Skin epidermis (tissue), 12 donors: Measurements from ENCODE around the gene SLC39A11.
"Not testable (repeated sequence)": the region's sequence is repeated elsewhere in the genome, so short reads cannot be mapped to it uniquely, and the experiment has no call there.

Experiments used
- H3K27ac ChIP-seq, 21 experiments: fragments of 200-600 bp; sonication (generic) in 11 of 21; one replicate each; pipeline ENCODE4 v1.5.0; 2020; ENCODE audit warnings: mild to moderate bottlenecking in 3 of 21, inconsistent platforms in 2 of 21, moderate library complexity in 2 of 21
- H3K4me3 ChIP-seq, 7 experiments: fragments of 200-600 bp; sonication (generic) in 2 of 7; one replicate each; pipeline ENCODE4 v1.5.0; 2020; ENCODE audit warnings: inconsistent platforms in 2 of 7, mild to moderate bottlenecking in 2 of 7, moderate library complexity in 1 of 7

Gene SLC39A11

GRCh38 chr17:72900654-72900971 is 191.9 kb downstream of the SLC39A11 start:
- Histone ChIP-seq H3K27ac (no peak overlapping the region), H3K4me3 (no peak overlapping the region)

DNA sequence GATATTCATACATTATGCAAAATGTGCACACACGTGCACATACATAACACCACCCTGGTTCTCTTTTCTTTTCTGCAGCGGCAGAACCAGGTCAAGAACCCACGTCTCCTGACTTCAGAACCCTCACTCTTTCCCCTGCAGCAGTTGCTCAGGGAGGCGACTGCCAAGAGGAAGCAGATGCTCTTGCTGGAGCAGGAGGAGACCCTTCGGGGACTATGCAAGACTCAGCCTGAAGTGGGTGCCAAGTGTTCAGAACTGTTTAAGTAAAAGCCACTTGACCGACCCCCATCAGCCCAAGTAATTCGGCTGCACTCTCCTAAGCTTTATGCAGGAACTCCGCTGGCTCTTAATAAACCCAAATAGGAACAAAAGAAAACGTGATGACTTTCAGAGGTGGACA is 193.8 kb downstream of the SLC39A11 start:
- Histone ChIP-seq H3K4me3 (no peak overlapping the region), H3K27ac (no peak overlapping the region)

- H3K4me3 ChIP-seq: not testable (repeated sequence)
Observed at GRCh38 chr17:72896288-72896687, 196.2 kb downstream of the SLC39A11 start.

DNA sequence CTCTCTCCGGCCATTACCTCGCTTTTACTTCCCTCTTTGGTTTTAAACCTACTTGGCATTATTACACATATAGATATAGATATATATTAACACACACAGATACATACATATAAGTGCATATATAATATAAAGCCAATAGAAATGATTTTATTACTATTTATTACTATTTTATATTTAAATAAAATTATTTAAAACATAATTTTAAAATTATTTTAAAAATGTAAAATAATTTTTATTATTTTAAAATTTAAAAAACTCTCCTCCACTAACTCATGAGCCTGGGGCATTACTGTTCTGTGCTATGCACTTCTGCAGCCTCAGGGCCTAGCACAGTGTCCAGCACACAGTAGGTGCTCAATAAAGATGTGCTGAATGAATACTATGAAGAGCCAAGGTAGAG is 200.9 kb downstream of the SLC39A11 start:
- no peak overlapping the region for H3K4me3 ChIP-seq
- H3K27ac ChIP-seq: no peak overlapping the region

More at GRCh38 chr17:72896288-72896687, 196.2 kb downstream of the SLC39A11 start:
- H3K27ac ChIP-seq: not testable (repeated sequence)

DNA sequence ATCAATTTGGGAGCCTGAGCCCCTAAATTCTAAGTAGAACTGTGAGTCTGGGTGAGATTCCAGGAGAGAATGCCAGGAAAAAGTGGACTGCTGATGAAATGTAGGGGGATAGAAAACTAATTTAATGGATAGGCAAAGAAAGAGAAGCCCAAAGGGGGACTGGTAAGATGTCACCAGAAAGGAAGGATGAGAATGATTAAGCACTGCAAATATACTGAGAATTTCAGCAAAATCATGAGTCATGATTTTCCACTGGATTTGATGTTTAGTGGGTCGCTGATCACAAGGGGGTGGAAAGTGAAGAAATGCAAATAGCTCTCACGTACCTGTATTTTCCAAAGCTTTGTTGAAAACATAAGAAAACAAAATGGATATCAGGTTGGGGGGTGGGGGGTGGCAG is 201.8 kb downstream of the SLC39A11 start:
- no peak overlapping the region for H3K4me3 ChIP-seq
- H3K27ac ChIP-seq: no peak overlapping the region

GRCh38 chr17:72887917-72888316 is 204.6 kb downstream of the SLC39A11 start:
- Histone ChIP-seq H3K27ac (no peak overlapping the region), H3K4me3 (no peak overlapping the region)

DNA sequence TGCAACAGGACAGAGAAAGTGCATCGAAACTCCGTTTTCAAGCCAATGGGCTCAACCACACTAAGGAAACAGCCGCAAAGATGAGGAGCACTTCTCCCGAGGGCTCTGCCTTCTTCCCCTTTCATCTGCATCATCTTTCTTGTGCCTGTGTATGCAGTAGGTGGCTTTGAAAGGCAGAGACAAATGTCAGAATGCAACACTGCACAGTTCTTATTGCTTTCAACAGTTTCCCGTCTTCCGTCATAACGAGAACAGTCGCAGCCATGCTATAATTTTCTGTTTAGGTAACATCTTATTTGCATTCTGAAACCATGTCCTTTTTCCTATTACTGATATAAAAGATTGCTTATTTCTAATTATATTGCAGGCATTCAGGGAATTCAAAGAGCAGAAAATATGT is 205.2 kb downstream of the SLC39A11 start:
- Histone ChIP-seq H3K4me3 (no peak overlapping the region), H3K27ac (no peak overlapping the region)

DNA sequence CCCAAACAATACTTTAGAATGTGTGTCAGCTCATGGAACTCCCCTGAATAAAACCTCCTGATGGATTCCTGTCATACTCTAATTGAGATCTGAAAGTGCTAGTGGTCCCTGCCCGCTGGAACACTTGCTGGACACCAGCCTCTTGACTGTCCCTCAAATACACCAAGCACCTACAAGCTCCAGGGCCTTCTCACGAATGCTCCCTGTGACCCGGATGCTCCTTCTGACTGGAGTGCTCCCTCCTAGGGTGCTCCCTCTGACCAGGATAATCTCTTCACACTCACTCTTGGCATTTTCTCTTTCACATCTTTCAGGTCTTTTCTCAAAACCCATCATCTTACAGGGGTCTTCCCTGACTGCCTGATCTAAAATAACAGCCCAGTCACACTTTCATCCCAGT is 205.9 kb downstream of the SLC39A11 start:
- no peak overlapping the region for H3K27ac ChIP-seq
- no peak overlapping the region for H3K4me3 ChIP-seq

GRCh38 chr17:72884066-72884465 is 208.4 kb downstream of the SLC39A11 start:
- Histone ChIP-seq H3K4me3 (no peak overlapping the region), H3K27ac (no peak overlapping the region)

GRCh38 chr17:72883351-72883750 is 209.1 kb downstream of the SLC39A11 start:
- Histone ChIP-seq H3K4me3 (no peak overlapping the region), H3K27ac (no peak overlapping the region)

DNA sequence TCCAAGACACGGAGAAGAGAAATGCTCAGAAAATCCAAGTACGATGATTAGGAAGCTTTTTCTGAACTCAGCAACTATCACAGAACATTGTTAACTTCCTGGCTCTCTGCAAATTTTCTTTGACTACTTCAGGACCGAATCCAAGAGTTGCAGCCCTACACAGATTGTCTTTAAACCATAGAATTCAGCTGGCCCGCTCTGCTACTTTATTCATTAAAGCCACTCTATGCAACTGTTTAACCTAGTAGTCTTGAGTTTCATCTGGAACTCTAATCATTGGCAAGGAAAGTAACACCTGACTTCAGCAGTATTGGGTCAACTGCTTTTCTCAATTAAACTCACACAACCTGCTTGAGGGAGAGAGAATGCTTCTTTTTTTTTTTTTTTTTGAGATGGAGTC is 210.1 kb downstream of the SLC39A11 start:
- Histone ChIP-seq H3K27ac (no peak overlapping the region), H3K4me3 (no peak overlapping the region)

- Histone ChIP-seq H3K4me3 (no peak overlapping the region), H3K27ac (no peak overlapping the region)
Observed at GRCh38 chr17:72879877-72880276, 212.6 kb downstream of the SLC39A11 start.

GRCh38 chr17:72878975-72879660 is 213.4 kb downstream of the SLC39A11 start:
- H3K27ac ChIP-seq: no peak overlapping the region
- H3K4me3 ChIP-seq: no peak overlapping the region

GRCh38 chr17:72877348-72877747 is 215.1 kb downstream of the SLC39A11 start:
- Histone ChIP-seq H3K27ac (no peak overlapping the region), H3K4me3 (no peak overlapping the region)

GRCh38 chr17:72876413-72876812 is 216.1 kb downstream of the SLC39A11 start:
- Histone ChIP-seq H3K4me3 (no peak overlapping the region), H3K27ac (no peak overlapping the region)

DNA sequence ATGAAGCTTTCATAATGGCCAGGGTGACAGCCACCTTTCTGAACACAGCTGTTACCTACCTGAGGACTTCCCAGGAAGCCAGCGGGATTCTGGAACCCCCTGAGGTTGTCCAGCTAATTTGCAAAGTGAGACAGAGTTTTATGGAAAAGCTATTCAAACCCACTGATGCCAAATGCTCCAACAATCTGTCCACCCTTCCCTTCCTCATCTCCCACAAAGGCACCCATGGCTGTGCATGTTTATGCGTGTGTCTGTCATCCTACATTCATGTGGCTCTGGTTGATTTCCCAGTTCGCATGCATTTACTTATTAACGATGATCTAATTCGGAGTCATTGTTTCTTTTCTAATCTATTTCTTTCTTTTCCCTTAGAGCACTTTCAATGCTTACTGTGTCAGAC is 217.1 kb downstream of the SLC39A11 start:
- Histone ChIP-seq H3K27ac (no peak overlapping the region), H3K4me3 (no peak overlapping the region)

GRCh38 chr17:72872396-72872795 is 220.1 kb downstream of the SLC39A11 start:
- H3K4me3 ChIP-seq: no peak overlapping the region
- H3K27ac ChIP-seq: no peak overlapping the region

DNA sequence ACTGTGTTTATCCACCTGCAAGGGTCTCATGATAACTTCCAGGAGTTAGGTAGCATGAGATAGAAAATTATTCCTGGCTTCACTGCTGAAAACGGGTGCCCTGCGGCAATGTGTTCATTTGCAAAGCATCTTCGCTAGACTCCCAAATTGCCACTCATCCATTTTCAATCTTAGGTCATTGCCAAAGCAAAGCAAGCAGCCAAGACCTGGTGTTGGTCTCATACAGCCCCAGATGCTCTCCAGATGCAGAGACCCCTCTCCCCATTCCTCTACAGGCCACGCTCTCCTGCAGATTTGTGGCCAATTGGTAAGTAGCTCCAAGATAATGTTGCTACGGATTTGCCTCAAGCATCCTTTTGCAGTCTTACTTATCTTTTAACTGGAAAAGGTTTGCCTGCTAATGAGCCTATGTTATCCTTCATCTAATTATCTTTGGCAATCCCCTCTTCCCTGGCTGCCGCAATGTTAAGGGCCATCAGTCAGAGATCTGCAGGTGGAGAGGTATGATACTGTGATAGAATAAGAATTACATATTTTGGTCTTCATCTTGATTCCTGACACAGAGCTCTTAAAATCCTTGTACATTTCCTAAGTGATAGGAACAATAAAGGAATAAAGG is 222.0 kb downstream of the SLC39A11 start:
- no peak overlapping the region for H3K4me3 ChIP-seq
- no peak overlapping the region for H3K27ac ChIP-seq

DNA sequence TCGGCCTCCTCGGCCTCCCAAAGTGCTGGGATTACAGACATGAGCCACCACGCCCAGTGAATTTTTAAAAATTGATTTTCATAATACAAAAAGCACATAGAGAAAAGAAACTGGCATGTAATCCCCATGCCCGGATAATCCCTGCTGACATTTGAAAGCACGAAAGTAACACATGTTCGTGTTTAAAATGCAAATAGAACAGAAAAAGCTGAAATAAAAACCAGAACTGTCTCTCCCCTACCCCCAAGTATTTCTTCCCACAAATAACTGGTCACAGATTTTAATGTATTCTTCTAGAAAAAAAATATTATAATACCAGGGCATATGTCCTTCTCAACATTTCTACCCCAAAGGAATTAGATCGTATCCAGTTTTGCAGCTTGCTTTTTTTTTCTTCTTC is 222.9 kb downstream of the SLC39A11 start:
- no peak overlapping the region for H3K4me3 ChIP-seq
- H3K27ac ChIP-seq: peak overlapping the region in 1 of 21 experiments; percentile 21

- H3K27ac ChIP-seq: no peak overlapping the region
- no peak overlapping the region for H3K4me3 ChIP-seq
Observed at GRCh38 chr17:72865954-72866353, 226.5 kb downstream of the SLC39A11 start.

GRCh38 chr17:72863526-72864211 is 228.8 kb downstream of the SLC39A11 start:
- Histone ChIP-seq H3K27ac (no peak overlapping the region), H3K4me3 (no peak overlapping the region)
